Loucy (cell line): ENCODE data around the gene FAM168B.

Experiments
- H2AFZ ChIP-seq: fragments of 200-600 bp; sonication (generic); 2 replicates; pipeline ENCODE4 v1.6.0; 2016; ENCODE audit warnings: antibody characterized with exemption, mild to moderate bottlenecking, low read length, moderate library complexity
- H3F3A ChIP-seq: fragments of 200-600 bp; 2 replicates; pipeline ENCODE4 v1.6.0; 2016; ENCODE audit warnings: antibody characterized with exemption, low read depth, mild to moderate bottlenecking
- H3K27me3 ChIP-seq: fragments of 200-600 bp; sonication (generic); 2 replicates; pipeline ENCODE4 v1.6.1; 2014; ENCODE audit warnings: low read length, mild to moderate bottlenecking; ENCODE audit not compliant: insufficient read depth, poor library complexity, severe bottlenecking
- H3K36me3 ChIP-seq: fragments of 200-600 bp; sonication (generic); 2 replicates; pipeline ENCODE4 v1.6.1; 2016; ENCODE audit warnings: low read length; ENCODE audit not compliant: insufficient read depth
- H3K4me1 ChIP-seq: fragments of 200-600 bp; sonication (generic); 2 replicates; pipeline ENCODE4 v1.5.1; 2014; ENCODE audit warnings: low read length, mild to moderate bottlenecking; ENCODE audit not compliant: insufficient read depth, poor library complexity, severe bottlenecking
- H3K4me2 ChIP-seq: fragments of 200-600 bp; sonication (generic); 2 replicates; pipeline ENCODE4 v1.6.0; 2014; ENCODE audit warnings: antibody characterized with exemption, low read length, low read depth, mild to moderate bottlenecking; ENCODE audit not compliant: poor library complexity, severe bottlenecking
- H3K4me3 ChIP-seq: fragments of 200-600 bp; sonication (generic); 2 replicates; pipeline ENCODE4 v1.5.1; 2014; ENCODE audit warnings: low read length, mild to moderate bottlenecking, mixed read lengths; ENCODE audit not compliant: poor library complexity, severe bottlenecking
- H3K79me2 ChIP-seq: fragments of 200-600 bp; sonication (generic); 2 replicates; pipeline ENCODE4 v1.6.1; 2014; ENCODE audit warnings: low read length; ENCODE audit not compliant: insufficient read depth
- H3K9ac ChIP-seq: fragments of 200-600 bp; sonication (generic); 2 replicates; pipeline ENCODE4 v1.6.0; 2014; ENCODE audit warnings: mild to moderate bottlenecking, low read depth, low read length, moderate library complexity; ENCODE audit not compliant: poor library complexity, severe bottlenecking
- H3K9me2 ChIP-seq: fragments of 200-600 bp; sonication (generic); replicated peaks from 2 replicates; pipeline ENCODE4 v1.6.1; 2016; ENCODE audit warnings: low read depth, low read length, mixed read lengths
- H3K9me3 ChIP-seq: fragments of 200-600 bp; sonication (generic); 2 replicates; pipeline ENCODE4 v1.6.1; 2014; ENCODE audit warnings: mild to moderate bottlenecking, antibody characterized with exemption, low read length, low read depth; ENCODE audit not compliant: insufficient read depth
- H4K20me1 ChIP-seq: fragments of 200-600 bp; sonication (generic); 2 replicates; pipeline ENCODE4 v1.6.0; 2014; ENCODE audit warnings: antibody characterized with exemption, low read length, mild to moderate bottlenecking; ENCODE audit not compliant: insufficient read depth, poor library complexity, severe bottlenecking
- CTCF ChIP-seq: fragments of 200-600 bp; sonication (generic); conservative IDR thresholded peaks from 2 replicates; pipeline ENCODE4 v1.5.1; 2014; ENCODE audit warnings: mild to moderate bottlenecking, antibody characterized with exemption, low read length
- EZH2phosphoT487 ChIP-seq: fragments of 200-600 bp; IDR thresholded peaks from 2 replicates; pipeline ENCODE4 v1.6.1; 2018; ENCODE audit warnings: antibody characterized with exemption, mild to moderate bottlenecking, moderate library complexity, borderline replicate concordance

Gene FAM168B

GRCh38 chr2:131035112-131035825 lies 58.0 kb downstream of the FAM168B start:
- no peaks in the 10 kb centered on the region for H3K9me2 ChIP-seq
- no peaks in the 10 kb centered on the region for H3K9me3 ChIP-seq
- peaks cover 10% of the 10 kb centered on the region for H3K4me1 ChIP-seq
- H3K4me2 ChIP-seq = no peak overlapping the region
- peaks cover 17% of the 10 kb centered on the region for H3K79me2 ChIP-seq
- H3K4me3 ChIP-seq = no peak overlapping the region
- TF ChIP-seq CTCF = no peak
- TF ChIP-seq EZH2phosphoT487 = no peak
- H3F3A ChIP-seq = no peaks in the 10 kb centered on the region
- H3K9ac ChIP-seq = no peak overlapping the region
- no peak overlapping the region for H2AFZ ChIP-seq
- no peaks in the 10 kb centered on the region for H3K36me3 ChIP-seq
- H4K20me1 ChIP-seq = no peaks in the 10 kb centered on the region
- H3K27me3 ChIP-seq = no peaks in the 10 kb centered on the region

GRCh38 chr2:131034122-131035051 lies 58.9 kb downstream of the FAM168B start:
- Histone ChIP-seq H3K27me3 (no peaks in the 10 kb centered on the region), H3K4me1 (peaks cover 9% of the 10 kb centered on the region), H3K9me2 (no peaks in the 10 kb centered on the region), H3K4me3 (no peak overlapping the region), H3K36me3 (no peaks in the 10 kb centered on the region), H3K9ac (no peak overlapping the region), H3K4me2 (no peak overlapping the region), H2AFZ (no peak overlapping the region), H3F3A (no peaks in the 10 kb centered on the region), H4K20me1 (no peaks in the 10 kb centered on the region), H3K9me3 (no peaks in the 10 kb centered on the region), H3K79me2 (peaks cover 8% of the 10 kb centered on the region; the same call in 1 of the 2 replicates)
- TF ChIP-seq EZH2phosphoT487 = no peak
- TF ChIP-seq CTCF = no peak

GRCh38 chr2:131033786-131034121 lies 59.5 kb downstream of the FAM168B start:
- Histone ChIP-seq H3K9me2 (no peaks in the 10 kb centered on the region), H3K27me3 (no peaks in the 10 kb centered on the region), H4K20me1 (no peaks in the 10 kb centered on the region), H3K36me3 (no peaks in the 10 kb centered on the region), H3F3A (no peaks in the 10 kb centered on the region), H2AFZ (no peak overlapping the region), H3K4me1 (peaks cover 8% of the 10 kb centered on the region), H3K4me2 (no peak overlapping the region), H3K9ac (no peak overlapping the region), H3K9me3 (no peaks in the 10 kb centered on the region), H3K4me3 (no peak overlapping the region), H3K79me2 (peaks cover 2% of the 10 kb centered on the region; the same call in 1 of the 2 replicates)
- TF ChIP-seq EZH2phosphoT487 = no peak
- no peak for TF ChIP-seq CTCF
